Measurements from ENCODE around the gene CXXC5. TPM values are rescaled to one million over a fixed set of nuclear protein-coding genes. Genes with fewer than 3 reads are reported as not detected.
A peak's percentile ranks its signal among the peaks of the same experiment; 100 is the strongest.

CXXC5 gene
- total RNA-seq, 1 experiment from 2014 or later: 85.0 TPM

DNA sequence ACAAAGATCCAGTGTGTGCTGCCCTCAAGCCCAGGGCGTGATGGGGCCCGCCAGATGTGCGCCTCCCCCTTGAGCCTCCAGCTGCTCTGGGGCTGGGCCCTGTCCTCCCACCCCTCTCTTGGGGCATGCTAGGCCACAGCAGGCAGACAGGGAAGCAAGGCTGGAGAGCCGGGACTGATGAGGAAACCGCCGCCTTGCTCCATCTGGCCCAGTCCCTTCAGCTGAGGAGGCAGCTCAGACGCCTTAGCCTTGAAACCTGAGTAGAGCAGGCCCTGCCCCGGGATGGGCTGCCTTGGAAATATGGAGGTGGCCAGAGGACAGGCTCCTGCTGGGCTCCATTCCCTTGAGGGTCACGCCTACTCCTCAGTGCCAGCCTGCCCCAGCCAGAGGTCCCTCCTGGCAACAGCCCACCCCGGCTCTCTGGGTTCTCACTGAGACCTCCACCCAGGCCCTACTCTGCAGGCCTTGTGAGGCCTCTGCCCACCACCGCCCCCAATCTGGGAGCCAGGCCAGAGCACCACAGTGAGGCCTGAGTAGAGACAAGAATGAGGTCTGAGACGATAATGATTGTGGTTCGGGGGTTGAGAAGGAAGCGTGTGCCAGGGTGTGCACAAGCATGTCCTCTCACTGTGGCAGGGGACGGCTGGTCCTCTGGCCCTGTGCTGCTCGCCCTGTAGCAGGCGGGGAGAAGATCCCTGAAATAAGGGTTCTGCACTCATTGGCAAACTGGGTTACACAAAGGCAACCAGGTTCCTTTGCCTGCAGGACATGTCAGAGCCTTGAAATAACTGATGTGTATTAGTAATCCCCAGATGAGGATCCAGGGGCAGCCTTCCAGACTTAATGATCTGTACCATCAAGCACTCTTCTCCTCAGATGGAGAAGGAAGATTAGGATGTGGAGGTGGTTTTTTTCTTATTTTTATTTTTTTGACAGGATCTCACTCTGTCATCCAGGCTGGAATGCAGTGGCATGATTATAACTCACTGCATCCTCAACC lies 30.9 kb downstream of the CXXC5 start:
- Histone ChIP-seq H3K36me3 (ENCODE audit: control insufficient read depth, insufficient read depth, low read length) (no peaks in the 10 kb centered on the region; the same call in 1 of the 2 replicates), H3K27ac (ENCODE audit: low read length) (peak overlapping the region; percentile 54), H3K4me3 (ENCODE audit: low read depth in 2 of 2, low read length in 2 of 2) (no peak overlapping the region), H3K9me3 (ENCODE audit: control insufficient read depth, insufficient read depth, low read depth, low read length) (no peaks in the 10 kb centered on the region), H3K27me3 (ENCODE audit: control insufficient read depth, insufficient read depth, low read length) (no peaks in the 10 kb centered on the region), H3K4me1 (ENCODE audit: control insufficient read depth, insufficient read depth, low read length) (peaks cover 63% of the 10 kb centered on the region)
- no peak for TF ChIP-seq SIN3A (IDR thresholded peaks at IDR 0.05; ENCODE audit: borderline replicate concordance, insufficient read depth, low read depth, low read length)
- no peak for TF ChIP-seq TCF7L2 (IDR thresholded peaks at IDR 0.05; ENCODE audit: low read depth, low read length)
- TF ChIP-seq, protein P1, sequence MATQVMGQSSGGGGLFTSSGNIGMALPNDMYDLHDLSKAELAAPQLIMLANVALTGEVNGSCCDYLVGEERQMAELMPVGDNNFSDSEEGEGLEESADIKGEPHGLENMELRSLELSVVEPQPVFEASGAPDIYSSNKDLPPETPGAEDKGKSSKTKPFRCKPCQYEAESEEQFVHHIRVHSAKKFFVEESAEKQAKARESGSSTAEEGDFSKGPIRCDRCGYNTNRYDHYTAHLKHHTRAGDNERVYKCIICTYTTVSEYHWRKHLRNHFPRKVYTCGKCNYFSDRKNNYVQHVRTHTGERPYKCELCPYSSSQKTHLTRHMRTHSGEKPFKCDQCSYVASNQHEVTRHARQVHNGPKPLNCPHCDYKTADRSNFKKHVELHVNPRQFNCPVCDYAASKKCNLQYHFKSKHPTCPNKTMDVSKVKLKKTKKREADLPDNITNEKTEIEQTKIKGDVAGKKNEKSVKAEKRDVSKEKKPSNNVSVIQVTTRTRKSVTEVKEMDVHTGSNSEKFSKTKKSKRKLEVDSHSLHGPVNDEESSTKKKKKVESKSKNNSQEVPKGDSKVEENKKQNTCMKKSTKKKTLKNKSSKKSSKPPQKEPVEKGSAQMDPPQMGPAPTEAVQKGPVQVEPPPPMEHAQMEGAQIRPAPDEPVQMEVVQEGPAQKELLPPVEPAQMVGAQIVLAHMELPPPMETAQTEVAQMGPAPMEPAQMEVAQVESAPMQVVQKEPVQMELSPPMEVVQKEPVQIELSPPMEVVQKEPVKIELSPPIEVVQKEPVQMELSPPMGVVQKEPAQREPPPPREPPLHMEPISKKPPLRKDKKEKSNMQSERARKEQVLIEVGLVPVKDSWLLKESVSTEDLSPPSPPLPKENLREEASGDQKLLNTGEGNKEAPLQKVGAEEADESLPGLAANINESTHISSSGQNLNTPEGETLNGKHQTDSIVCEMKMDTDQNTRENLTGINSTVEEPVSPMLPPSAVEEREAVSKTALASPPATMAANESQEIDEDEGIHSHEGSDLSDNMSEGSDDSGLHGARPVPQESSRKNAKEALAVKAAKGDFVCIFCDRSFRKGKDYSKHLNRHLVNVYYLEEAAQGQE (IDR thresholded peaks at IDR 0.05; ENCODE audit: insufficient read depth in 1 of 2, low read depth in 2 of 2, low read length in 1 of 2): no peak
- TF ChIP-seq CTCF (IDR thresholded peaks at IDR 0.05): no peak
- no peak for TF ChIP-seq POLR2AphosphoS5 (IDR thresholded peaks at IDR 0.05; ENCODE audit: low read depth, low read length)
- intact Hi-C loops (cut with micrococcal nuclease; ENCODE audit: unreplicated experiment) (no loop called here), in situ Hi-C loops (cut with HindIII; ENCODE audit: low pct_unique_long_range_greater_than_20kb, low sequenced_read_pairs) (no loop called here)
- no TSS peak for BruUV-seq (replicated peaks)
- ChIA-PET CTCF (interaction anchor here (0.5 to 0.8 kb wide), 2 partner anchors 80 to 87 kb away, joined by 3 to 7 read pairs; no protein-coding TSS in a partner anchor), POLR2A (interaction anchor here (0.6 kb wide), 1 partner anchor 8 kb away, joined by 11 read pairs; no protein-coding TSS in a partner anchor)
- DNase-seq (ENCODE audit: low read depth, low spot score) (no peak), ATAC-seq (peak; percentile 28)

DNA sequence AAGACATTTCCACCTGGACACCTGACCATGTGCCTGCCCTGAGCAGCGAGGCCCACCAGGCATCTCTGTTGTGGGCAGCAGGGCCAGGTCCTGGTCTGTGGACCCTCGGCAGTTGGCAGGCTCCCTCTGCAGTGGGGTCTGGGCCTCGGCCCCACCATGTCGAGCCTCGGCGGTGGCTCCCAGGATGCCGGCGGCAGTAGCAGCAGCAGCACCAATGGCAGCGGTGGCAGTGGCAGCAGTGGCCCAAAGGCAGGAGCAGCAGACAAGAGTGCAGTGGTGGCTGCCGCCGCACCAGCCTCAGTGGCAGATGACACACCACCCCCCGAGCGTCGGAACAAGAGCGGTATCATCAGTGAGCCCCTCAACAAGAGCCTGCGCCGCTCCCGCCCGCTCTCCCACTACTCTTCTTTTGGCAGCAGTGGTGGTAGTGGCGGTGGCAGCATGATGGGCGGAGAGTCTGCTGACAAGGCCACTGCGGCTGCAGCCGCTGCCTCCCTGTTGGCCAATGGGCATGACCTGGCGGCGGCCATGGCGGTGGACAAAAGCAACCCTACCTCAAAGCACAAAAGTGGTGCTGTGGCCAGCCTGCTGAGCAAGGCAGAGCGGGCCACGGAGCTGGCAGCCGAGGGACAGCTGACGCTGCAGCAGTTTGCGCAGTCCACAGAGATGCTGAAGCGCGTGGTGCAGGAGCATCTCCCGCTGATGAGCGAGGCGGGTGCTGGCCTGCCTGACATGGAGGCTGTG lies 32.4 kb downstream of the CXXC5 start:
- intact Hi-C loops (cut with micrococcal nuclease; ENCODE audit: unreplicated experiment): no loop called here
- CTCF ChIA-PET: no interaction called here
- H3K4me3 ChIP-seq (ENCODE audit: low read depth in 2 of 2, low read length in 2 of 2): no peak overlapping the region
- H3K9me3 ChIP-seq (ENCODE audit: control insufficient read depth, insufficient read depth, low read depth, low read length): no peaks in the 10 kb centered on the region
- no peaks in the 10 kb centered on the region for H3K27me3 ChIP-seq (ENCODE audit: control insufficient read depth, insufficient read depth, low read length)
- no peak for DNase-seq (ENCODE audit: low read depth, low spot score)
- no peak for TF ChIP-seq CTCF (IDR thresholded peaks at IDR 0.05)
- TF ChIP-seq SIN3A (IDR thresholded peaks at IDR 0.05; ENCODE audit: borderline replicate concordance, insufficient read depth, low read depth, low read length): no peak
- no peak for TF ChIP-seq TCF7L2 (IDR thresholded peaks at IDR 0.05; ENCODE audit: low read depth, low read length)
- TF ChIP-seq, protein P1 (IDR thresholded peaks at IDR 0.05; ENCODE audit: insufficient read depth in 1 of 2, low read depth in 2 of 2, low read length in 1 of 2): no peak
- no peak for TF ChIP-seq POLR2AphosphoS5 (IDR thresholded peaks at IDR 0.05; ENCODE audit: low read depth, low read length)
- ATAC-seq: no peak
- no peak overlapping the region for H3K27ac ChIP-seq (ENCODE audit: low read length)
- BruUV-seq (replicated peaks): no TSS peak
- no peaks in the 10 kb centered on the region; the same call in 1 of the 2 replicates for H3K36me3 ChIP-seq (ENCODE audit: control insufficient read depth, insufficient read depth, low read length)
- in situ Hi-C loops (cut with HindIII; ENCODE audit: low pct_unique_long_range_greater_than_20kb, low sequenced_read_pairs): no loop called here
- peaks cover 63% of the 10 kb centered on the region for H3K4me1 ChIP-seq (ENCODE audit: control insufficient read depth, insufficient read depth, low read length)
- POLR2A ChIA-PET: no interaction called here

All from Panc1 (cell line).